Ishikawa (cell line): ENCODE measurements around the gene FBXL17.

Experiments used
- CREB1 ChIP-seq: IDR thresholded peaks from 2 replicates; pipeline ENCODE4 v1.6.1; 2012; ENCODE audit warnings: low read depth
- EP300 ChIP-seq: IDR thresholded peaks from 2 replicates; pipeline ENCODE4 v1.6.1; 2012; ENCODE audit warnings: borderline replicate concordance
- NFIC ChIP-seq: IDR thresholded peaks from 2 replicates; pipeline ENCODE4 v1.6.1; 2012
- RAD21 ChIP-seq: IDR thresholded peaks from 2 replicates; pipeline ENCODE4 v1.6.1; 2012; ENCODE audit warnings: low read depth
- TAF1 ChIP-seq: IDR thresholded peaks from 2 replicates; pipeline ENCODE4 v1.6.1; 2012; ENCODE audit warnings: low read depth, mild to moderate bottlenecking
- TCF12 ChIP-seq: IDR thresholded peaks from 2 replicates; pipeline ENCODE4 v1.6.1; 2012; ENCODE audit warnings: low read depth
- TEAD4 ChIP-seq: IDR thresholded peaks from 2 replicates; pipeline ENCODE4 v1.6.1; 2012
- YY1 ChIP-seq: IDR thresholded peaks from 2 replicates; pipeline ENCODE4 v1.6.1; 2012; ENCODE audit warnings: low read depth
- TF ChIP-seq, protein P1 (sequence below): IDR thresholded peaks from 2 replicates; pipeline ENCODE4 v1.6.1; 2012
- TF ChIP-seq, protein P2 (sequence below): IDR thresholded peaks from 2 replicates; pipeline ENCODE4 v1.6.1; 2012
- TF ChIP-seq, protein P3 (sequence below): IDR thresholded peaks from 2 replicates; pipeline ENCODE4 v1.6.1; 2012; ENCODE audit warnings: low read depth, mild to moderate bottlenecking

DNA sequence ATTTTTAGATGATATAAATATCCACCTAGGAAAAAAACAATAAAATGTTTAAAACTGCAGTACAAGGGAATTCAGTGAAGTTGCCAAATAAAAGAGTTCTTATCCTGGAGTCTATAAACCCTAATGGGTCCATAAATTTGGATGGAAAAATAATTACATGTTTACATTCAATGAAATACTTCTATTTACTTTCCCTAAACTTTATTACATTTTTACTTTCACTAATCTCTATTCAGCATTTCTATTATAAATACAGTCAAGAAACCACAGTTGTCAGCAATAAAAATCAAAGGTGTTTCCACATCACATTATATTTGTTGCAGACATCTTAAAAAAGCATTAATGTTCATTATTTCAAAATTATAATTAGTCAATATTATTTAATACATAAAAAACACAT is 118.6 kb downstream of the FBXL17 start:
- TF ChIP-seq YY1: no peak
- no peak for TF ChIP-seq TAF1
- TF ChIP-seq CREB1: no peak
- TF ChIP-seq EP300: no peak
- TF ChIP-seq TCF12: no peak
- TF ChIP-seq RAD21: no peak
- TF ChIP-seq, protein P1, sequence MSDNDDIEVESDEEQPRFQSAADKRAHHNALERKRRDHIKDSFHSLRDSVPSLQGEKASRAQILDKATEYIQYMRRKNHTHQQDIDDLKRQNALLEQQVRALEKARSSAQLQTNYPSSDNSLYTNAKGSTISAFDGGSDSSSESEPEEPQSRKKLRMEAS: no peak
- TF ChIP-seq TEAD4: no peak
- no peak for TF ChIP-seq NFIC
- TF ChIP-seq, protein P2, sequence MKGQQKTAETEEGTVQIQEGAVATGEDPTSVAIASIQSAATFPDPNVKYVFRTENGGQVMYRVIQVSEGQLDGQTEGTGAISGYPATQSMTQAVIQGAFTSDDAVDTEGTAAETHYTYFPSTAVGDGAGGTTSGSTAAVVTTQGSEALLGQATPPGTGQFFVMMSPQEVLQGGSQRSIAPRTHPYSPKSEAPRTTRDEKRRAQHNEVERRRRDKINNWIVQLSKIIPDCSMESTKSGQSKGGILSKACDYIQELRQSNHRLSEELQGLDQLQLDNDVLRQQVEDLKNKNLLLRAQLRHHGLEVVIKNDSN: no peak
- TF ChIP-seq, protein P3, sequence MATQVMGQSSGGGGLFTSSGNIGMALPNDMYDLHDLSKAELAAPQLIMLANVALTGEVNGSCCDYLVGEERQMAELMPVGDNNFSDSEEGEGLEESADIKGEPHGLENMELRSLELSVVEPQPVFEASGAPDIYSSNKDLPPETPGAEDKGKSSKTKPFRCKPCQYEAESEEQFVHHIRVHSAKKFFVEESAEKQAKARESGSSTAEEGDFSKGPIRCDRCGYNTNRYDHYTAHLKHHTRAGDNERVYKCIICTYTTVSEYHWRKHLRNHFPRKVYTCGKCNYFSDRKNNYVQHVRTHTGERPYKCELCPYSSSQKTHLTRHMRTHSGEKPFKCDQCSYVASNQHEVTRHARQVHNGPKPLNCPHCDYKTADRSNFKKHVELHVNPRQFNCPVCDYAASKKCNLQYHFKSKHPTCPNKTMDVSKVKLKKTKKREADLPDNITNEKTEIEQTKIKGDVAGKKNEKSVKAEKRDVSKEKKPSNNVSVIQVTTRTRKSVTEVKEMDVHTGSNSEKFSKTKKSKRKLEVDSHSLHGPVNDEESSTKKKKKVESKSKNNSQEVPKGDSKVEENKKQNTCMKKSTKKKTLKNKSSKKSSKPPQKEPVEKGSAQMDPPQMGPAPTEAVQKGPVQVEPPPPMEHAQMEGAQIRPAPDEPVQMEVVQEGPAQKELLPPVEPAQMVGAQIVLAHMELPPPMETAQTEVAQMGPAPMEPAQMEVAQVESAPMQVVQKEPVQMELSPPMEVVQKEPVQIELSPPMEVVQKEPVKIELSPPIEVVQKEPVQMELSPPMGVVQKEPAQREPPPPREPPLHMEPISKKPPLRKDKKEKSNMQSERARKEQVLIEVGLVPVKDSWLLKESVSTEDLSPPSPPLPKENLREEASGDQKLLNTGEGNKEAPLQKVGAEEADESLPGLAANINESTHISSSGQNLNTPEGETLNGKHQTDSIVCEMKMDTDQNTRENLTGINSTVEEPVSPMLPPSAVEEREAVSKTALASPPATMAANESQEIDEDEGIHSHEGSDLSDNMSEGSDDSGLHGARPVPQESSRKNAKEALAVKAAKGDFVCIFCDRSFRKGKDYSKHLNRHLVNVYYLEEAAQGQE: no peak
